DND-41 (cell line): ENCODE results near the gene CROCC.
"Not testable (repeated sequence)": the region's sequence is repeated elsewhere in the genome, so short reads cannot be mapped to it uniquely, and the experiment has no call there.

Source experiments
- ATAC-seq: fragments of 200-7000 bp; cut with Tn5 transposase; 3 replicates; pipeline ENCODE4 v1.9.1; 2021; ENCODE audit warnings: low read depth; ENCODE audit not compliant: insufficient read depth
- DNase-seq: peaks from one replicate; pipeline ENCODE4 v3.0.0-alpha.2; 2020
- H2AFZ ChIP-seq: 2 replicates; pipeline ENCODE4 v1.6.0; 2012; ENCODE audit warnings: low read depth, low read length
- H3K27ac ChIP-seq: 2 replicates; pipeline ENCODE4 v1.5.1; 2012; ENCODE audit warnings: low read length, inconsistent platforms
- H3K27me3 ChIP-seq: fragments of 200-600 bp; sonication (generic); 2 replicates; pipeline ENCODE4 v1.6.0; 2012; ENCODE audit warnings: low read length, mild to moderate bottlenecking, inconsistent platforms; ENCODE audit not compliant: insufficient read depth, poor library complexity
- H3K36me3 ChIP-seq: 2 replicates; pipeline ENCODE4 v1.5.1; 2012; ENCODE audit warnings: low read length, inconsistent platforms; ENCODE audit not compliant: insufficient read depth
- H3K4me1 ChIP-seq: 2 replicates; pipeline ENCODE4 v1.5.1; 2012; ENCODE audit warnings: mild to moderate bottlenecking, low read length; ENCODE audit not compliant: insufficient read depth
- H3K4me2 ChIP-seq: 2 replicates; pipeline ENCODE4 v1.6.0; 2012; ENCODE audit warnings: mild to moderate bottlenecking, moderate library complexity, low read length, inconsistent platforms; ENCODE audit not compliant: insufficient read depth
- H3K4me3 ChIP-seq, 2 experiments: fragments of 200-600 bp in 1 of 2; shearing (Covaris generic) in 1 of 2; 2 replicates each; pipeline ENCODE4 v1.5.1; 2012 to 2016; ENCODE audit warnings: inconsistent platforms in 2 of 2, low read length in 2 of 2, mild to moderate bottlenecking in 2 of 2, low read depth in 1 of 2, moderate library complexity in 1 of 2
- H3K79me2 ChIP-seq: 2 replicates; pipeline ENCODE4 v1.6.0; 2012; ENCODE audit warnings: low read length, inconsistent platforms; ENCODE audit not compliant: insufficient read depth
- H3K9ac ChIP-seq: 2 replicates; pipeline ENCODE4 v1.6.0; 2012; ENCODE audit warnings: low read depth, mild to moderate bottlenecking, inconsistent platforms, low read length, moderate library complexity
- H3K9me3 ChIP-seq: 2 replicates; pipeline ENCODE4 v1.5.1; 2012; ENCODE audit warnings: low read length, moderate library complexity, mild to moderate bottlenecking, inconsistent platforms; ENCODE audit not compliant: insufficient read depth, severe bottlenecking
- H4K20me1 ChIP-seq: 2 replicates; pipeline ENCODE4 v1.6.0; 2012; ENCODE audit warnings: low read length; ENCODE audit not compliant: insufficient read depth
- CTCF ChIP-seq: IDR thresholded peaks from 2 replicates; pipeline ENCODE4 v1.5.1; 2012; ENCODE audit warnings: borderline replicate concordance, low read length, moderate library complexity, mild to moderate bottlenecking; ENCODE audit not compliant: poor library complexity, severe bottlenecking; ENCODE audit errors: extremely low read depth
- EZH2 ChIP-seq: IDR thresholded peaks from 3 replicates; pipeline ENCODE4 v1.6.1; 2012; ENCODE audit warnings: borderline replicate concordance, low read depth, mild to moderate bottlenecking, moderate library complexity, low read length, inconsistent platforms; ENCODE audit not compliant: severe bottlenecking

CROCC gene

GRCh38 chr1:16958475-16958874 is 36.7 kb downstream of the CROCC start:
- Histone ChIP-seq H3K9me3 (no peaks in the 10 kb centered on the region), H2AFZ (no peak overlapping the region), H3K36me3 (peaks cover 12% of the 10 kb centered on the region), H3K27me3 (no peaks in the 10 kb centered on the region), H3K4me3 (no peak overlapping the region), H4K20me1 (no peaks in the 10 kb centered on the region), H3K4me2 (no peak overlapping the region), H3K4me1 (no peaks in the 10 kb centered on the region), H3K27ac (no peak overlapping the region), H3K9ac (no peak overlapping the region), H3K79me2 (no peaks in the 10 kb centered on the region)
- DNase-seq (no peak), ATAC-seq (no peak)
- TF ChIP-seq CTCF: no peak
- no peak for TF ChIP-seq EZH2

GRCh38 chr1:16960560-16961296 is 39.0 kb downstream of the CROCC start:
- Histone ChIP-seq H3K79me2 (no peaks in the 10 kb centered on the region), H2AFZ (no peak overlapping the region), H3K27ac (no peak overlapping the region), H3K9me3 (no peaks in the 10 kb centered on the region), H3K4me3 (no peak overlapping the region), H3K27me3 (no peaks in the 10 kb centered on the region), H4K20me1 (no peaks in the 10 kb centered on the region), H3K4me1 (no peaks in the 10 kb centered on the region), H3K9ac (no peak overlapping the region), H3K36me3 (peaks cover 10% of the 10 kb centered on the region), H3K4me2 (no peak overlapping the region)
- ATAC-seq: no peak
- TF ChIP-seq CTCF (no peak), EZH2 (no peak)
- DNase-seq: no peak

GRCh38 chr1:16961297-16962133 is 39.8 kb downstream of the CROCC start:
- peaks cover 10% of the 10 kb centered on the region for H3K36me3 ChIP-seq
- H2AFZ ChIP-seq: no peak overlapping the region
- no peak overlapping the region for H3K27ac ChIP-seq
- no peaks in the 10 kb centered on the region for H3K79me2 ChIP-seq
- no peak overlapping the region for H3K4me2 ChIP-seq
- DNase-seq (no peak), ATAC-seq (no peak)
- H3K9ac ChIP-seq: no peak overlapping the region
- H4K20me1 ChIP-seq: no peaks in the 10 kb centered on the region
- H3K9me3 ChIP-seq: no peaks in the 10 kb centered on the region
- no peaks in the 10 kb centered on the region for H3K27me3 ChIP-seq
- H3K4me1 ChIP-seq: no peaks in the 10 kb centered on the region
- H3K4me3 ChIP-seq: no peak overlapping the region
- TF ChIP-seq CTCF (no peak), EZH2 (no peak)

GRCh38 chr1:16964169-16964568 is 42.4 kb downstream of the CROCC start:
- not testable (repeated sequence) for H3K27ac ChIP-seq, H3K9me3 ChIP-seq, H3K79me2 ChIP-seq, H2AFZ ChIP-seq, H3K9ac ChIP-seq, H3K4me1 ChIP-seq, H3K27me3 ChIP-seq, H4K20me1 ChIP-seq, DNase-seq, H3K4me3 ChIP-seq, H3K4me2 ChIP-seq, ATAC-seq
- peaks cover 14% of the 10 kb centered on the region for H3K36me3 ChIP-seq
